Sciatic nerve (tissue), 2 donors: Measurements from ENCODE around the gene RASIP1. TPM values are rescaled to one million over a fixed set of nuclear protein-coding genes. Genes with fewer than 3 reads are reported as not detected.
"Not testable (repeated sequence)": the region's sequence is repeated elsewhere in the genome, so short reads cannot be mapped to it uniquely, and the experiment has no call there.

Experiments
- ATAC-seq: fragments of 200-7000 bp; cut with Tn5 transposase; one replicate; pipeline ENCODE4 v1.9.1; 2020; ENCODE audit warnings: mild to moderate bottlenecking, moderate library complexity
- DNase-seq: peaks from one replicate; pipeline ENCODE4 v3.0.0-alpha.2; 2020; ENCODE audit warnings: low spot score
- intact Hi-C: fragments of 100-400 bp; cut with DNase I; formaldehyde crosslinking; loops from one replicate; pipeline ENCODE4 v1.14.2; 2022
- total RNA-seq: library from RNA; stranded (reverse); fragmentation: NEBNext Ultra II Directional; extraction: Animal tissue kit (Norgen Biotek cat#: 25700); gene quantifications from one replicate; pipeline ENCODE4 v1.2.1, GENCODE V29; 2021
- donor health status: DM: no; HTN: no; CAD: no.
- donor health status: DM: no; HTN: no; CAD: no.

The RASIP1 gene
- total RNA-seq, 1 donor from 2014 or later: 28.0 TPM

- intact Hi-C loops: no loop called here
- DNase-seq: peak; percentile 77
- ATAC-seq: peak; percentile 0
Observed at GRCh38 chr19:48716562-48717291, 23.7 kb downstream of the RASIP1 start.

GRCh38 chr19:48715681-48716171 lies 24.7 kb downstream of the RASIP1 start:
- DNase-seq: no peak
- ATAC-seq: peak; percentile 3
- intact Hi-C loops: no loop called here

DNA sequence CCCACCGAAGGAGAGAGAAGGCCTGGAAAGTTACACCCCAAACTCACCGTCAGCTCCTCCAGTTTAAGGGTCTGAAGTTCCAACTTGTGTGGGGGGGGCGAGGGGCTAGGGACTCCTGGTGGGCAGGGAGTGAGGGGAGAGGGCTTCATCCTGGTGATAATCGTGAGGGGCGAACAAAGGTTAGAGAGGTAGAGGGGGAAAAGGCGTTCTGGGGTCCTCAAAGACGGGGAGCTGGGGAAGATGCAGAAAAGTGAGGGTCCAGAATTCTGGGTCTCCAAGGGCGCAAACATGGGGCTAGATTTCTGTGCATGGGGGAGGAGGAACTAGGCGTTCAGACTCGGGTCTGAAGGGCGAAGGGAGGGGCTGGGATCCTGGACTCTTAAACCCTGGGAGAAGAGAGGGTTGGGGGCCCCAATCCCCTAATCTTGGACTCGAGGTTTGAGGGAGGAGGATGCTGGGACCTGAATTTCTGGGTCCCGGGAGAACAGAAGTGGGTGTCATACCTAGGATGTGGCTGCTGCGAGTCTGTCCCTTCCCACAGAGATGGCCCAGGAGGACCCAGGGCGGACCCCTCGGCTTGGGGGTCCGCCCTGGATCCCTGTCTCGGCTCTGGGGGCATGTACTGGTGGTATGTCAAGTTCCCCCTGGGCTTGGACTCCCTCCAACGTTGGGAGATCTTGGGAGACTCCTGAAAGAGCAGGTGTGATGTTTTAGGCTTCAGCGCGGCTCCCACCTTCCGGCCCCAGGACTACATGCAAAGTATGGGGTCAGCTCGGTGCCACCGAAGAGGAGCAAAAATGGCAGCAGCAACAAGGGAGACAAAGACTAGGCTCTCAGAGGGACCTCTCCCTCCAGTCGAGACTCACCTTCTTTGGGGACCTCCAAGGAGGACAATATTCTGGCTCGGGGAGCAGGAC lies 25.4 kb downstream of the RASIP1 start:
- peak; percentile 69 for DNase-seq
- intact Hi-C loops: no loop called here

GRCh38 chr19:48713864-48714755 lies 26.3 kb downstream of the RASIP1 start:
- peak; percentile 92 for ATAC-seq

More for the DNA sequence above, 25.4 kb downstream of the RASIP1 start:
- ATAC-seq: no peak

GRCh38 chr19:48713041-48713863 lies 27.2 kb downstream of the RASIP1 start:
- intact Hi-C loops: no loop called here
- DNase-seq: no peak
- ATAC-seq: no peak

More at GRCh38 chr19:48713864-48714755, 26.3 kb downstream of the RASIP1 start:
- intact Hi-C loops: no loop called here
- peak; percentile 99 for DNase-seq

DNA sequence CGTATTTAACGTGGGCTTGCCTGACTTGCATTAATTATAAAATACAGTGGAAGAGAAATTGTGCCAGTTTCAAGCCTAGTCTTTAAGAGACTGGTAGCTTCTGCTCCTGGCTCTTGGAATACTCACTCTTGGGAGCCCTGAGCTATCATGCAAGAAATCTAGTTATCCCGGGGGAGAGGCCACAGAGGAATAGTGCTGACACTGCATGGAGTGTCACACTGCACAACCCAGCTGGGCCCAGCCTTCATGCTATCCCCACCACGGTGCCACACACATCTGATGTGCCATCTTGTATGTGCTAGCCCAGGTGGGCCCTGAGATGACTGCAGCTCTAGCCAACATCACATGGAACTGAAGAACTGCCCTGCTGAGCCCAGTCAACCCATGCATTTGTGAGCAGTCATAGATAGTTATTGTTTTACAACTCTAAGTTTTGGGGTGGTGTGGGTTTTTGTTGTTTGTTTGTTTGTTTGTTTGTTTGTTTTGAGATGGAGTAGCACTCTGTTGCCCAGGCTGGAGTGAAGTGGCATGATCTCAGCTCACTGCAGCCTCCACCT lies 29.2 kb downstream of the RASIP1 start:
- no peak for ATAC-seq
- no peak for DNase-seq
- intact Hi-C loops: no loop called here

DNA sequence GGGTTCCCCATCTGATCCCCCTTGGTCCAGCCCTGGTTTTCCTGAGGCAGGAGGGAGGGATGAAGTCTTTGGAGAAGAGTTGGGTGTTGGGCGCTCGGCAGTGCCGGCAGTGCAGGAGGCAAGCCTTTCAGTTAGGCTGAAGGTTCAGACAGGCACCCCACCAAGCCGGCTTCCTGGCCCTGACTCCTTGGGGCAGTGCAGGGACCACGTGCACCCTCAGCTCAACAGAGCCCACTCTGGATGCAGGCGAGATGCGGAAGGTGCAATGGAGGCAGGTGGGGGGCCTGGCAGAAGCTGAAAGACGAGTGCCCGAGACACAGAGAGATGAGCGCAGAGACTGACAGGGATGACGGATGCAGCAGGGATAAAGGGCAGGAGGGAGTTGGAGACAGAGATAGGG lies 31.9 kb downstream of the RASIP1 start:
- intact Hi-C loops: no loop called here
- no peak for ATAC-seq
- no peak for DNase-seq

DNA sequence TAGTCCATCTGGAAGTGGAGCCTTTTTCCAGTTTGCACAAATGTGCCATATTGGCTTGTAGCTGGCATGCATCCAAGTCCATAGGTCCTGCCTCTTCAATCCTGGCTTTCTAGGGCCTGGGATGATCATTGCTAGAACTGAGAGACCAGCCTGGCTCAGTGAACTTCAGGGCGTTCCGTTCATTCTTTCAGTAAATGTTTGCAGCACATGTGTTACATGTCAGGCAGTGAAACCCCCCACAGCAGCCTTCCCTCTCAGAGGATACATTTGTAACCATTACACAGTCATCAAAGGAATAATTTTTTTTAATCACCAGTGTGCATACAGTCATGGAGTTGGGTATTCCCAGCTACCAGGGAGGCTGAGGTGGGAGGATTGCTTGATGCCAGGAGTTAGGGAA lies 35.0 kb downstream of the RASIP1 start:
- DNase-seq (no peak), ATAC-seq (no peak)
- intact Hi-C loops: no loop called here

DNA sequence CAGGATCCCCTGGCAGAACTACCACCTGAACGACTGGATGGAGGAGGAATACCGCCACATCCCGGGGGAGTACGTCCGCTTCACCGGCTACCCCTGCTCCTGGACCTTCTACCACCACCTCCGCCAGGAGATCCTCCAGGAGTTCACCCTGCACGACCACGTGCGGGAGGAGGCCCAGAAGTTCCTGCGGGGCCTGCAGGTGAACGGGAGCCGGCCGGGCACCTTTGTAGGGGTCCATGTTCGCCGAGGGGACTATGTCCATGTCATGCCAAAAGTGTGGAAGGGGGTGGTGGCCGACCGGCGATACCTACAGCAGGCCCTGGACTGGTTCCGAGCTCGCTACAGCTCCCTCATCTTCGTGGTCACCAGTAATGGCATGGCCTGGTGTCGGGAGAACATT lies 37.1 kb downstream of the RASIP1 start:
- intact Hi-C loops: no loop called here
- ATAC-seq (no peak), DNase-seq (no peak)

- intact Hi-C loops: no loop called here
- DNase-seq (no peak), ATAC-seq (no peak)
Observed at GRCh38 chr19:48702701-48703100, 37.7 kb downstream of the RASIP1 start.

GRCh38 chr19:48698046-48698445 lies 42.4 kb downstream of the RASIP1 start:
- intact Hi-C loops: no loop called here
- ATAC-seq: no peak
- no peak for DNase-seq

DNA sequence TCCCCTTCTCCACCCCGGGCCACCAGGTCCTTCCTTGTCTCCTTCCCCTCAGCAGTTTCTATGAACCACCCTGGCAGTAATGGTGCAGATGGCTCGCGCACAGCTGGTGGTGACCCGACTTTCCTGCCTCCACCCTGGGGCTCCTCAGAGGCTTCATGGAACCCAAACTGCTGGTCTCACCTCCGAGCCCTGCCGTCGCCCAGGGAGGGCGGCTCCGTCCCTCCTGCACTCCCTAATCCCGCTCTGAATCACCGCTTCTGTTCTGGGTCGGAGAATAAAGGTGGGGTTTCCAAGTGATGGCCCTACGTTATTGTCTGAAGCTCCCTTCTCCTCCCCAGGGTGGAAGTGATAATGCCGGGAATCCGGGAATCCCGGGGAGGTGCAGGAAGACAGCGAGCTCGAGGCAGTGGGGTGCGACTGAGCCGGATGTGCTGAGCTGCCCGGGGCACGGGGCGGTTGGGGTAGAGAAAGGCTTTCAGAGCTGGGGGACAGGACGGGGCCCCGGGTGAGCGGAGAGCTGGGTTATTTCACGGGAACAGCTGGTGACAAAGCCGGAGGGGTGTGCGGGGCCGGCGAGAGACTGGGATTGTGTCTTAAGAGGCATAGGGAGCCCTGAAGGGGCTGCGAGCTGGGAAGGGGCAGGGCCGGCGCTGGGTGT lies 43.9 kb downstream of the RASIP1 start:
- DNase-seq: no peak

DNA sequence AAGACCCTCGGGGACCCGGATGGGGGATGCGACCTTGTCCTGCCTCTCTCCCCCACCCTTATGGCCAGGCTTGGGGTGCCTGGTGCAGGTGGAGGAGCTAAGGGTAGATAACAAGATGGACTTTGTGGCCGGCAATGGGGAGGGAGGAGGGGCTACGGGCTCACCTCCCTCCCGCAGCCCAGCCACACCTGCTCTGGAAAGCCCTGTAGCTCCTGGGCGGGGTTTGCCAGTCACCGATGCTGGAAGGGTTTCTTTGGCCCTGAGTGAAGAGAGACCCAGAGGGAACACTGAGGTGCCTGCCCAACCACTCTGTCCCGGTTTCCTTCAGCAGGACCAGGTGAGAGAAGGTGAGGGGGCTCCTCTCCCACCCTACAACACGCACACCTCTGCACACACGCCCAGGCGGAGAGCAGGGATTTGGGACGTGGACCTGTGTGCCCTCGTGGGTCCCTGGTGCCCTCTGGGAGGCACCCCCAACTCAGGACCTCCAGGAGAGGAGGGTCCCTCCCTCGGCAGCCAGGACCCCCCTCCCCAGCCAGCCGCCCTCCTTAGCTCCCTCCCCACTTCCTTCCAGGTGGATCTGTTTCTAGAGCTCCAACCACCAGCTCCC lies 44.6 kb downstream of the RASIP1 start, which contains the start of gene FUT2:
Gene FUT2 (plus strand): TSS at position 229 of the 610 bp plus-strand sequence. CDS start 6,986 bp downstream, outside the sequence.
- DNase-seq (no peak), ATAC-seq (peak; percentile 36)
- intact Hi-C loops: no loop called here

More for the DNA sequence above, 43.9 kb downstream of the RASIP1 start:
- intact Hi-C loops: no loop called here
- ATAC-seq: peak; percentile 32

- DNase-seq, ATAC-seq, intact Hi-C loops: not testable (repeated sequence)
Observed at GRCh38 chr19:48693629-48694028, 46.8 kb downstream of the RASIP1 start.

DNA sequence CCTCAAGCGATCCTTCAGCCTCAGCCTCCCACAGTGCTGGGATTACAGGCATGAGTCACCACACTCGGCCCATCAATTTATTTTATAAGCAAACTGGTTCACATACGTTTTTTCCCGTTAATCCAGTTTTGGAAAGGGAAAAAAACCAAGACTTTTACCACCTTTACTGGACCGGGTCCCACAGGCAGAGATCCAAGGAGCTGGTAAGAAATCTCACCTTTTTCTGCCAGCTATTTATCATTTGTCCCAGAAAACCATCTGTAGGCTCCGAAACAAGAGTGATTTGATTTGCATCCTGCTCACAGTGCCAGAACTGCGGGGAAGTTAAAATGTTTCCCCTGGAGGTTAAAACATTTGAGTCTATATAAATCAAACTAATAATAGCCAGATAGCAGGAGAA lies 51.0 kb downstream of the RASIP1 start:
- no peak for ATAC-seq
- no peak for DNase-seq
- intact Hi-C loops: no loop called here

GRCh38 chr19:48687776-48688175 lies 52.6 kb downstream of the RASIP1 start:
- ATAC-seq (no peak), DNase-seq (no peak)
- intact Hi-C loops: no loop called here

DNA sequence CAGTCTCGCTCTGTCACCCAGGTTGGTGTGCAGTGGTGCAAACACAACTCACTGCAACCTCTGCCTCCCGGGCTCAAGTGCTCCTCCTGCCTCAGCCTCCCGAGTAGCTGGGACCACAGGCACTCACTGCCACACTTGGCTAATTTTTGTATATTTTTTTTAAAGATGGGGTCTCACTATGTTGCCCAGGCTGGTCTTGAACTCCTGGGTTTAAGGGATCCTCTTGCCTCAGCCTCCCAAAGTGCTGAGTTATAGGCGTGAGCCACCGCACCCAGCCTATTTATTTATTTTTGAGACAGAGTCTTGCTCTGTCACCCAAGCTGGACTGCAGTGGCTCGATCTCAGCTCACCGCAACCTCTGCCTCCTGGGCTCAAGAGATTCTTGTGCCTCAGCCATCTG lies 53.8 kb downstream of the RASIP1 start:
- DNase-seq, ATAC-seq, intact Hi-C loops: not testable (repeated sequence)
